Gastroesophageal sphincter (tissue), 3 donors: Measurements from ENCODE around the gene TANC1.

Experiments used
- CTCF ChIP-seq, 4 experiments: fragments of 200-600 bp in 2 of 4; fragments of 450-650 bp in 2 of 4; sonication (generic) in 1 of 4; IDR thresholded peaks; one replicate each; pipeline ENCODE4 v1.5.1; 2017 to 2019; ENCODE audit warnings: antibody characterized with exemption in 4 of 4, mild to moderate bottlenecking in 2 of 4, moderate library complexity in 2 of 4
- POLR2A ChIP-seq, 2 donors: fragments of 450-650 bp; IDR thresholded peaks; one replicate each; pipeline ENCODE4 v1.6.1; 2017; ENCODE audit warnings: antibody characterized with exemption in 2 of 2, mild to moderate bottlenecking in 2 of 2, moderate library complexity in 1 of 2

DNA sequence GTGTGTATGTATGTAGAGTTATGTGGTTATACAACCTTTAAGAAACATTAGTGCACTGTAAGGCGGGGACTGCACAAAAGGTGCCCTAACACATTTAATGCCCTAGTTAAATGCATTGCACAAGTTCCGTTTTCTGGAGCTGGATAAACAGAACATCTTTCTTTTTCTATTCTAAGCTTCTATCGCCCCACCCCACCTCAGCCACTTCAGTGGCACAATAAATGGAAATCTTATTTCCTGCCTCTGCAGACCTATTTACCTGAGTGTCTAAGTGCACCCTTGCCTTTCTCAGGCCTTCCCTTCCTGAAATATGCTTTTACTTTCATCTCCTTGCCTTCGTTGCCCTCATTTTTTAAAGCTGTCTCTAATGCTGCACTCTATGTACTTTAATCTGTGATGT lies 123.5 kb downstream of the TANC1 start:
- TF ChIP-seq POLR2A (IDR thresholded peaks at IDR 0.05) (no peak), CTCF (IDR thresholded peaks at IDR 0.05) (no peak)
